Uterus (tissue), 4 donors: Measurements from ENCODE around the gene FGF9. TPM values are rescaled to one million over a fixed set of nuclear protein-coding genes. Genes with fewer than 3 reads are reported as not detected.
A peak's percentile ranks its signal among the peaks of the same experiment; 100 is the strongest.

Source experiments
- DNase-seq, 2 donors: peaks; one replicate each; pipeline ENCODE4 v3.0.0-alpha.2; 2019 to 2020
- H3K27ac ChIP-seq, 2 donors: fragments of 200-600 bp; sonication (generic); 1 replicate in 1 of 2; 2 replicates in 1 of 2; pipeline ENCODE4 v1.5.1; 2016 to 2018
- H3K27me3 ChIP-seq, 2 donors: fragments of 200-600 bp; sonication (generic); one replicate each; pipeline ENCODE4 v1.5.1; 2018 to 2019; ENCODE audit warnings: control low read depth in 1 of 2
- H3K36me3 ChIP-seq, 2 donors: fragments of 200-600 bp; sonication (generic); one replicate each; pipeline ENCODE4 v1.5.1; 2019; ENCODE audit warnings: control low read depth in 1 of 2
- H3K4me1 ChIP-seq, 2 donors: fragments of 200-600 bp; sonication (generic); one replicate each; pipeline ENCODE4 v1.5.1; 2018 to 2019; ENCODE audit warnings: control low read depth in 1 of 2
- H3K4me3 ChIP-seq, 2 donors: fragments of 200-600 bp; sonication (generic); 1 replicate in 1 of 2; 2 replicates in 1 of 2; pipeline ENCODE4 v1.5.1; 2018 to 2019; ENCODE audit warnings: mild to moderate bottlenecking in 1 of 2
- H3K9me3 ChIP-seq, 2 donors: fragments of 200-600 bp; sonication (generic); one replicate each; pipeline ENCODE4 v1.5.1; 2019; ENCODE audit warnings: control low read depth in 1 of 2
- CTCF ChIP-seq, 4 experiments: fragments of 200-600 bp in 2 of 4; fragments of 450-650 bp in 2 of 4; sonication (generic) in 2 of 4; IDR thresholded peaks; one replicate each; pipeline ENCODE4 v1.5.1; 2016 to 2019; ENCODE audit warnings: antibody characterized with exemption in 4 of 4, mild to moderate bottlenecking in 2 of 4, moderate library complexity in 1 of 4
- POLR2A ChIP-seq, 2 donors: fragments of 450-650 bp; IDR thresholded peaks; one replicate each; pipeline ENCODE4 v1.6.1; 2016; ENCODE audit warnings: antibody characterized with exemption in 2 of 2, mild to moderate bottlenecking in 1 of 2, moderate library complexity in 1 of 2
- intact Hi-C: fragments of 100-400 bp; cut with DNase I; formaldehyde crosslinking; loops from one replicate; pipeline ENCODE4 v1.15.1; 2023; ENCODE audit warnings: low total_unique reads
- total RNA-seq, 4 donors: library from RNA; depleted of rRNA in 3 of 4; stranded (reverse); fragments of >200 nt in 3 of 4; gene quantifications; one replicate each; pipeline versions ENCODE4 v1.1.0 to v1.2.4, GENCODE V29; 2014 to 2023
- donor health status: DM: yes; HTN: yes; CAD: no.

FGF9 gene
- total RNA-seq, 4 donors from 2014 or later = 0.51 to 30.7 (median 0.83) TPM

GRCh38 chr13:21661097-21661909 lies 9.6 kb upstream of the FGF9 start:
- H3K27me3 ChIP-seq = no peaks in the 10 kb centered on the region
- TF ChIP-seq POLR2A (IDR thresholded peaks at IDR 0.05) (no peak), CTCF (IDR thresholded peaks at IDR 0.05) (no peak)
- H3K36me3 ChIP-seq = no peaks in the 10 kb centered on the region
- no peaks in the 10 kb centered on the region for H3K4me1 ChIP-seq
- H3K27ac ChIP-seq = no peak overlapping the region
- intact Hi-C loops = no loop called here
- no peak for DNase-seq
- H3K9me3 ChIP-seq = peaks cover 0 to 2% of the 10 kb centered on the region in 2 donors
- no peak overlapping the region for H3K4me3 ChIP-seq

GRCh38 chr13:21663197-21663596 lies 7.7 kb upstream of the FGF9 start:
- no peak overlapping the region for H3K4me3 ChIP-seq
- intact Hi-C loops = no loop called here
- H3K4me1 ChIP-seq = no peaks in the 10 kb centered on the region
- TF ChIP-seq CTCF (IDR thresholded peaks at IDR 0.05) = no peak
- no peak for TF ChIP-seq POLR2A (IDR thresholded peaks at IDR 0.05)
- peaks cover 0 to 2% of the 10 kb centered on the region in 2 donors for H3K9me3 ChIP-seq
- H3K36me3 ChIP-seq = no peaks in the 10 kb centered on the region
- no peaks in the 10 kb centered on the region for H3K27me3 ChIP-seq
- no peak for DNase-seq
- H3K27ac ChIP-seq = no peak overlapping the region

- TF ChIP-seq CTCF (IDR thresholded peaks at IDR 0.05) (no peak), POLR2A (IDR thresholded peaks at IDR 0.05) (no peak)
- H3K36me3 ChIP-seq = no peaks in the 10 kb centered on the region
- no peaks in the 10 kb centered on the region for H3K9me3 ChIP-seq
- DNase-seq = no peak
- intact Hi-C loops = no loop called here
- peak overlapping the region; percentile 70 to 79 for H3K27ac ChIP-seq
- no peaks in the 10 kb centered on the region for H3K4me1 ChIP-seq
- peak overlapping the region; percentile 39 to 63 for H3K4me3 ChIP-seq
- H3K27me3 ChIP-seq = no peaks in the 10 kb centered on the region
These were observed 2.1 kb upstream of the FGF9 start for GRCh38 chr13:21668732-21669275.

- no peaks in the 10 kb centered on the region for H3K36me3 ChIP-seq
- DNase-seq = peak; percentile 45 to 57
- intact Hi-C loops = no loop called here
- no peak for TF ChIP-seq POLR2A (IDR thresholded peaks at IDR 0.05)
- TF ChIP-seq CTCF (IDR thresholded peaks at IDR 0.05) = peak in 1 of 4 experiments; percentile 31
- peak overlapping the region; percentile 39 to 63 for H3K4me3 ChIP-seq
- H3K27ac ChIP-seq = peak overlapping the region; percentile 70 to 79
- H3K4me1 ChIP-seq = peaks cover 0 to 4% of the 10 kb centered on the region in 2 donors
- no peaks in the 10 kb centered on the region for H3K9me3 ChIP-seq
- H3K27me3 ChIP-seq = no peaks in the 10 kb centered on the region
These were observed 629 bp upstream of the FGF9 start for GRCh38 chr13:21670006-21670882.
